Smooth muscle cell (in vitro differentiated cells): Measurements from ENCODE around the gene AFDN. TPM values are rescaled to one million over a fixed set of nuclear protein-coding genes. Genes with fewer than 3 reads are reported as not detected.
"Not testable (repeated sequence)": the region's sequence is repeated elsewhere in the genome, so short reads cannot be mapped to it uniquely, and the experiment has no call there.

ENCODE experiments used
- DNase-seq: peaks from one replicate; lab custom pipeline; 2025; ENCODE audit not compliant: unreplicated experiment; lab: John Stamatoyannopoulos, UW
- H2AFZ ChIP-seq: fragments of 200-600 bp; sonication (generic); 2 replicates; pipeline ENCODE4 v1.6.0; 2016; ENCODE audit warnings: antibody characterized with exemption, low read depth, mild to moderate bottlenecking
- H3F3A ChIP-seq: fragments of 200-600 bp; sonication (generic); 2 replicates; pipeline ENCODE4 v1.6.0; 2017; ENCODE audit warnings: antibody characterized with exemption, low read depth
- H3K27ac ChIP-seq: fragments of 200-600 bp; sonication (generic); 2 replicates; pipeline ENCODE4 v1.5.1; 2016; ENCODE audit warnings: low read depth, mild to moderate bottlenecking
- H3K27me3 ChIP-seq: fragments of 200-600 bp; sonication (generic); 2 replicates; pipeline ENCODE4 v1.6.1; 2016; ENCODE audit warnings: low read depth, mild to moderate bottlenecking
- H3K36me3 ChIP-seq: fragments of 200-600 bp; sonication (generic); 2 replicates; pipeline ENCODE4 v1.5.1; 2016; ENCODE audit warnings: low read depth
- H3K4me1 ChIP-seq: fragments of 200-600 bp; sonication (generic); 2 replicates; pipeline ENCODE4 v1.5.1; 2016; ENCODE audit warnings: low read depth
- H3K4me2 ChIP-seq: fragments of 200-600 bp; sonication (generic); 2 replicates; pipeline ENCODE4 v1.6.0; 2016; ENCODE audit warnings: mild to moderate bottlenecking
- H3K4me3 ChIP-seq: fragments of 200-600 bp; sonication (generic); 2 replicates; pipeline ENCODE4 v1.5.1; 2016; ENCODE audit warnings: mild to moderate bottlenecking
- H3K79me2 ChIP-seq: fragments of 200-600 bp; sonication (generic); 2 replicates; pipeline ENCODE4 v1.6.0; 2016; ENCODE audit warnings: low read depth, mild to moderate bottlenecking
- H3K9ac ChIP-seq: fragments of 200-600 bp; sonication (generic); 2 replicates; pipeline ENCODE4 v1.6.0; 2016; ENCODE audit warnings: low read depth
- H3K9me3 ChIP-seq: fragments of 200-600 bp; sonication (generic); replicated peaks from 2 replicates; pipeline ENCODE4 v1.5.1; 2016; ENCODE audit warnings: low read depth
- H4K20me1 ChIP-seq: fragments of 200-600 bp; sonication (generic); 2 replicates; pipeline ENCODE4 v1.6.0; 2016; ENCODE audit warnings: low read depth
- CTCF ChIP-seq: fragments of 200-600 bp; sonication (generic); IDR thresholded peaks from 2 replicates; pipeline ENCODE4 v1.5.1; 2017; ENCODE audit warnings: borderline replicate concordance, mild to moderate bottlenecking, antibody characterized with exemption; ENCODE audit not compliant: insufficient read depth, poor library complexity, severe bottlenecking
- WGBS: methylation state at CpG from one replicate; pipeline ENCODE4 v1.1.7; 2016; ENCODE audit warnings: low lambda C conversion rate; 5-methylcytosine and 5-hydroxymethylcytosine counted together
- polyA plus RNA-seq: library from polyadenylated mRNA; unstranded; fragments of >200 nt; fragmentation: Nextera tagmentation; extraction: Ambion mirVana; gene quantifications from 2 replicates; pipeline ENCODE4 v1.2.1, GENCODE V29; 2016
- total RNA-seq: library from RNA; depleted of rRNA; stranded (reverse); fragments of >200 nt; gene quantifications from 2 replicates; pipeline ENCODE4 v1.2.3, GENCODE V29; 2014

Gene AFDN
- total and polyA plus RNA-seq, 2 experiments from 2014 or later: 52.3 to 98.8 TPM

- no peaks in the 10 kb centered on the region for H4K20me1 ChIP-seq
- H3K4me3 ChIP-seq: no peak overlapping the region
- H2AFZ ChIP-seq: no peak overlapping the region
- DNase-seq: no peak
- H3K79me2 ChIP-seq: no peaks in the 10 kb centered on the region
- peaks cover 23% of the 10 kb centered on the region for H3F3A ChIP-seq
- no peaks in the 10 kb centered on the region for H3K27me3 ChIP-seq
- peak overlapping the region; percentile 4 for H3K4me2 ChIP-seq
- no peaks in the 10 kb centered on the region for H3K9me3 ChIP-seq
- H3K9ac ChIP-seq: no peak overlapping the region
- TF ChIP-seq CTCF: no peak
- peaks cover 7% of the 10 kb centered on the region for H3K4me1 ChIP-seq
- H3K36me3 ChIP-seq: peaks cover 4% of the 10 kb centered on the region
- peak overlapping the region; percentile 16 for H3K27ac ChIP-seq
- 88% methylated on average over 12 of the region's 12 CpGs for WGBS
These were observed 148.1 kb downstream of the AFDN start for GRCh38 chr6:167974640-167975344.

GRCh38 chr6:167975458-167975857 lies 148.7 kb downstream of the AFDN start:
- H3K27ac ChIP-seq: no peak overlapping the region

GRCh38 chr6:167976116-167976657 lies 149.5 kb downstream of the AFDN start:
- not testable (repeated sequence) for H3K36me3 ChIP-seq, H4K20me1 ChIP-seq, H3K79me2 ChIP-seq, H3K4me2 ChIP-seq, H3K27ac ChIP-seq, H3K9ac ChIP-seq, H3K9me3 ChIP-seq, H2AFZ ChIP-seq, H3K27me3 ChIP-seq, H3K4me3 ChIP-seq, H3K4me1 ChIP-seq, DNase-seq
- H3F3A ChIP-seq: peaks cover 23% of the 10 kb centered on the region

More at GRCh38 chr6:167975458-167975857, 148.7 kb downstream of the AFDN start:
- no peak overlapping the region for H3K9ac ChIP-seq
- 94% methylated on average over 19 of the region's 19 CpGs for WGBS
- no peak for DNase-seq
- H2AFZ ChIP-seq: no peak overlapping the region
- H3K9me3 ChIP-seq: no peaks in the 10 kb centered on the region
- H3K4me2 ChIP-seq: no peak overlapping the region
- TF ChIP-seq CTCF: no peak
- H4K20me1 ChIP-seq: no peaks in the 10 kb centered on the region
- H3K36me3 ChIP-seq: no peaks in the 10 kb centered on the region
- no peaks in the 10 kb centered on the region for H3K27me3 ChIP-seq
- peaks cover 7% of the 10 kb centered on the region for H3K4me1 ChIP-seq
- no peak overlapping the region for H3K4me3 ChIP-seq
- no peaks in the 10 kb centered on the region for H3K79me2 ChIP-seq
- peaks cover 23% of the 10 kb centered on the region for H3F3A ChIP-seq

GRCh38 chr6:167976708-167977107 lies 150.0 kb downstream of the AFDN start:
- Histone ChIP-seq H3K27ac (no peak overlapping the region), H3K4me1 (peaks cover 7% of the 10 kb centered on the region), H3K9ac (no peak overlapping the region), H3F3A (peaks cover 23% of the 10 kb centered on the region), H4K20me1 (no peaks in the 10 kb centered on the region), H3K4me3 (no peak overlapping the region), H3K36me3 (no peaks in the 10 kb centered on the region), H3K9me3 (no peaks in the 10 kb centered on the region), H3K4me2 (no peak overlapping the region), H2AFZ (no peak overlapping the region), H3K79me2 (no peaks in the 10 kb centered on the region), H3K27me3 (no peaks in the 10 kb centered on the region)
- DNase-seq: no peak
- no peak for TF ChIP-seq CTCF
- 98% methylated on average over 5 of the region's 27 CpGs for WGBS
